ENCODE data around the gene TNFSF13.
A peak's percentile ranks its signal among the peaks of the same experiment; 100 is the strongest.

Gene TNFSF13

GRCh38 chr17:7575481-7575883, 16.9 kb downstream of the TNFSF13 start:
- DNase-seq, result no peak

DNA sequence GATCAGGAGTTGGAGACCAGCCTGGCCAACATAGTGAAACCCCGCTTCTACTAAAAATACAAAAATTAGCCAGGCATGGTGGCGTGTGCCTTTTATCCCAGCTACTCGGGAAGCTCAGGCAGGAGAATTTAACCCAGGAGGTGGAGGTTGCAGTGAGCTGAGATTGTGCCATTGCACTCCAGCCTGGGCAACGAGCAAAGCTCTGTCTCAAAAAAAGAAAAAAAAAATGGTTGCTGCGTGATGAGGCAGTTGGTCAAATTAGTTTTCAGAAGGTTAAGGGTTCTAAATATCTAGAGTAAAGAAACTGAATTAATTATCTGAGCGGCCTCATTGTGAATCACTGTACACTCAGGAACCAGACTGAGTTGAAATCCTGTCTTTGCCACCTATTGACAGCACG, 17.4 kb downstream of the TNFSF13 start:
- no peak for DNase-seq

- no peak for DNase-seq
These were observed 17.9 kb downstream of the TNFSF13 start for GRCh38 chr17:7576432-7576937.

- peak in 1 of 6 experiments; percentile 41 for DNase-seq
These were observed 19.0 kb downstream of the TNFSF13 start for GRCh38 chr17:7577327-7578199.

GRCh38 chr17:7579001-7579833, 20.7 kb downstream of the TNFSF13 start, which contains the start of gene CD68:
Gene CD68 (plus strand): TSS chr17:7579638. CDS start chr17:7579678, 40 bp downstream.
- DNase-seq, result peak in 1 of 6 experiments; percentile 62

DNA sequence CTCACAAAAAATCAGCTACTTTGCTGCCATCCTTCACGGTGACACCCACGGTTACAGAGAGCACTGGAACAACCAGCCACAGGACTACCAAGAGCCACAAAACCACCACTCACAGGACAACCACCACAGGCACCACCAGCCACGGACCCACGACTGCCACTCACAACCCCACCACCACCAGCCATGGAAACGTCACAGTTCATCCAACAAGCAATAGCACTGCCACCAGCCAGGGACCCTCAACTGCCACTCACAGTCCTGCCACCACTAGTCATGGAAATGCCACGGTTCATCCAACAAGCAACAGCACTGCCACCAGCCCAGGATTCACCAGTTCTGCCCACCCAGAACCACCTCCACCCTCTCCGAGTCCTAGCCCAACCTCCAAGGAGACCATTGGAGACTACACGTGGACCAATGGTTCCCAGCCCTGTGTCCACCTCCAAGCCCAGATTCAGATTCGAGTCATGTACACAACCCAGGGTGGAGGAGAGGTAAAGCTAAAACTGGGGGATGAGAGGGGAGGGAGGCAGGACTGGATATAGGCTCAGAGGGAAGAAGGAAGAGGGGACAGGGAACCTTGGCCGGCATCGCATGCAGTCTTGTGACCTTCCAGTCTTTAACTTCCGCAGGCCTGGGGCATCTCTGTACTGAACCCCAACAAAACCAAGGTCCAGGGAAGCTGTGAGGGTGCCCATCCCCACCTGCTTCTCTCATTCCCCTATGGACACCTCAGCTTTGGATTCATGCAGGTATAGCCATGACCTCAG, 21.5 kb downstream of the TNFSF13 start:
- no peak for DNase-seq

- no peak for DNase-seq
These were observed 22.3 kb downstream of the TNFSF13 start for GRCh38 chr17:7580604-7581575.

- DNase-seq, result no peak
These were observed 24.1 kb downstream of the TNFSF13 start for GRCh38 chr17:7582396-7583252.

DNA sequence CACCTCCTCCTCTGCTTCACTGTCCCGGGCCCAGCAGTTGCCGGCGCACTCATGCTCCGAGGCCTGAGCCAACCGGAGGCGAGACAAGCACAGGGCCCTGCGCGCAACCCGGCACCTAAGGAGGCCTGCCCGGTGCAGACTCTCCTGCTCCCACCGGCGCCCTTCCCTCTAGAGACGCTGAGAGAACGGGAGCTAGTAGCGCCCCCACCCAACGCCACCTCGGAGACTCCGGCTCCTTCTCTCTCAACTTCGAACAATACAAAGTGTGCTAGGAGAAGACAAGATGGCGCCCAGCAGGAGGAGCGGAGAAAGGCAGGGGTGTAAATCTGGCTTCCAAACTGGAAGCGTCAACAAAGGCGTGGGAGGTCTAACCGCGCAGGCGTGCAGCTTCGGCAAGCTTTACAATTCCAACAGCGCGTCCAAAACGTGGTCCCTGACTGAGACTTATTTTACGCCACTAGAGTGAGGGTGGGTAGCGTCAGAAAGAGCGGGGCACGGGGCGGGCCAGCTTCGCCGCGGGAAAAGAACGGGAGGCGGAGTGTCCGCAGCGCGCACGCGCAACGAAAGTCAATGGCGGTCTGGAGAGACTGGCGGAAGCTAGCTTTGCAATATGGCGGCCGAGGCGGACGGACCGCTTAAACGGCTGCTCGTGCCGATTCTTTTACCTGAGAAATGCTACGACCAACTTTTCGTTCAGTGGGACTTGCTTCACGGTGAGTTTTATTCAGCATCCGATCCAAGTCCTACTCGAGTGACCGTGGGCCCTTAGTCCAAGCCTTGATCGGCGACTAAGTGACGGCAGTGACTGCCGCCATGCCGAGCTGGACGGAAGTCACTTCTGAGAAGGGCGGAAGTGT, 24.9 kb downstream of the TNFSF13 start, which contains the start of gene MPDU1:
TSS of gene MPDU1 (plus strand) at position 600 of the 857 bp plus-strand sequence. CDS start at position 611, 11 bp downstream.
- peak; percentile 92 to 97 (median 97) for DNase-seq

- DNase-seq, result no peak
These were observed 28.3 kb downstream of the TNFSF13 start for GRCh38 chr17:7586673-7587419.

DNA sequence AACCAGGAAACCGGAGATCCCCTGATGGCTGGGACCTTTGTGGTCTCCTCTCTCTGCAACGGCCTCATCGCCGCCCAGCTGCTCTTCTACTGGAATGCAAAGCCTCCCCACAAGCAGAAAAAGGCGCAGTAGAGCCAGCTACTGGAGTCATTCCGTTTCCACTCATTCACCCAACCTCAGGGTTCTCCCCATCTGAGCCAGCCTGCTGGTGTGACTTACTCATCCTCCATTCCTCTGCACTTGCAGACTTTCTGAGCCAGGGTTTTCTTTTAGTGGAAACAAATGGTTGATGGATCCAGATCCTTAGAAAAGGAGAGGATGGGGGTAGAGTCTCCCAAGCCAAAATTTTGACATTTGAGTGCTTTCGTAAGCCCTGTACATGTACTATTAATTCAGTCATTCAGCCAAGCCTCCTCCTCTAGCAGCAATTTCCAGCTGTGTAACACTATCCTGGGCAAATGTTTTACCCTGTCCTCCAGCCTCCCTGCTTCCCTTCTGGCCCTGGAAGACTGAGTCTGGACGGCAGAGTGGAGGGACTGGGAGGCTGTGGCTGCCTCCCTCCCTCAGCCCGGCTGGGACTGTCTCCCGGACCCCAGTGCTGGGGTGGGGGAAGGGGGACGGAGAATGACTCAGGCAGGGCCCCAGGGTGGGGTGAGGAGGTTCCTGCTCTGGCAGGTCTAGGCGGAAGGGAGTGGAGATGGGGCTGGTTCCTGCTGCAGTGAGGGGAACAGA, 29.0 kb downstream of the TNFSF13 start:
- DNase-seq, result no peak

GRCh38 chr17:7588553-7589203, 30.1 kb downstream of the TNFSF13 start:
- no peak for DNase-seq

DNA sequence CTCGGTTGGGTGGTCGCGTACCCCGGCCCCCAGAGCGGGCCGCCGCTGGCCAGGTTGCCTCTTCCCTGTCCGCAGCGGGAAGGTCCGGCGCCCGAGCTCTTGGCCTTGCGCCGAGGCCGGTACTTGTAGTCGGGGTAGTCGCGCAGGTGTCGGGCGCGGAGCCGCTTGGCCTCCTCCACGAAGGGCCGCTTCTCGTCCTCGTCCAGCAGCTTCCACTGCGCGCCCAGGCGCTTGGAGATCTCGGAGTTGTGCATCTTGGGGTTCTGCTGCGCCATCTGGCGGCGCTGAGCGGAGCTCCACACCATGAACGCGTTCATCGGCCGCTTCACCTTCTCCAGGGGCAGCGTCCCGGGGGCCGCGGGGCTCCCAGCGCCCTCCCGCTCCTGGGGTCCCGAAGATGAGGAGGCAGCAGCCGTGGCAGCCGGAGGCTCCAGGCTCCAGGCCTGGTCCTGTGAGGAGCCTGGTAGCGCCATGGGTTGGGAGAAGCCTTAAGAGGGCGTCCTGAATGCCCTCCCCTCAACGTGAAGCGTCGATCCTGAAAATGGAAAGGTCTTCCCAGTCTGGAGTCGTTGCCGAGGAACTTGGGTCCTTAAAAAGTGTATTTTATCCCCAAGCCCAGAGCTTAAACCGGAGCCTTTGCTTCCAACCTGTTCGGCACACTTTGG, 30.8 kb downstream of the TNFSF13 start:
- DNase-seq, result peak; percentile 24 to 64 (median 58)

DNA sequence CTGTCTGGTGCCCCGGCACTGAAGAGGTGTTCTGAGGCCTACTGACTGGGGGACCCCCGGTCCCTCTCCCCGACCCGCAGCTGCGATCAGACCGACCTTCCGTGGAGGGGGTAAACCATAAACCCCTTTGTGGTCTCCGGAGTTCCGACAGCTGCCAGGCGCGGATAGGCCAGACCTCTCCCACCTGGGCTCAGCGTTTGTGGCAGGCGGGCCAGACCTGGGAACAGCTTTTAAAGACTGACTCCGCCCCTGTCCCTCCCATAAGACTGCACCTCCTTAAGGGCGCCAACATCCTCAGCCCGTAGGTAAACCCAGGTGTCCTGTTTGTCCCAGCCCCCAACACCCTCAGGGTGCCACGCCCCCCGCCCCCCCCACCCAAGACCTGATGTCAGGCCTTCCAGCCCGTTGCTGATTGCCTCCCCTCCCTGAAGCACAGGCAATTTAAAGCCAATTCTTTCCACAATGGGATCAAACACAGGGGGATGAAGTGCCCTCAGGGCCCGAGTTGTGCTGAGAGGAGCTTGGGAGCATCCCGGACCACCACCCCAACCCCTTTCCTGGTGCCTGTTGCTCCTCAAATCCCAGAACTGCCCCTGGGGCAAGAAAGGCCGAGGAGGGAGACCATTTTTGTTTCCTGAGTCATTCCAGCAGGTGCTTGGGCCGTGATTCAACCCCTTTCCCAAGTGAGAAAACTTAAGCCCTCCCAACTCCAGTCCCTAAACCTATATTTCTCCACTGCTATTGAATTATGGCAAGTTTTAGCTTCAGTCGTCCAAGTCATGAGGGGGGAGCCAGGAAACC, 31.5 kb downstream of the TNFSF13 start, which contains the start of gene SOX15:
TSS of gene SOX15 (minus strand) at position 204 of the 801 bp plus-strand sequence. CDS start 418 bp downstream, outside the sequence.
- DNase-seq, result no peak

DNA sequence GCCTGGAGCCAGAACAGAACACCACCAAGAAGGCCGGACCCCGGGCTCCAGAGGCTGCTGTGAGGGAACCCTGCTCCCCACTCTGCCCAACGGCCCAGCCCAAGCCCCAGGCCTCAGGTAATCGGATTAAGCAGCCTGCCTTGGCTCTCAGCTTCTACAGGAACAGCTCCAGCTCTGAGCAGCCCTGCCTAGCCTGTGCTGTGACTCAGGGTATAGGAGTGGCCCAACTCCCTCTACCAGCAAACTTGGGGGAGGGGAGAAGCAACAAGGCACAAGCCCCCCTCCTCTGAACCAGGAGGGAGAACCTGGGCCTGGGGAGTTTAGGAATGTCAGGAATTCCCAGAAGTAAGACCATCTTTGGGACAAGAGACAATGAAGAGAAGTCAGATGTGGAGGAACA, 32.2 kb downstream of the TNFSF13 start:
- DNase-seq, result no peak

- no peak for DNase-seq
These were observed 33.0 kb downstream of the TNFSF13 start for GRCh38 chr17:7591596-7591995.

All from stimulated activated naive CD4-positive, alpha-beta T cell (primary cell).